Large intestine (tissue), 3 donors: Measurements from ENCODE around the gene RGS14. TPM values are rescaled to one million over a fixed set of nuclear protein-coding genes. Genes with fewer than 3 reads are reported as not detected.

ENCODE experiments used
- DNase-seq, 2 donors: peaks; one replicate each; pipeline versions ENCODE4 v3.0.0 to v3.0.0-alpha.2; 2013
- H3K27ac ChIP-seq: one replicate; pipeline ENCODE4 v1.5.1; 2013; ENCODE audit warnings: low read length
- H3K27me3 ChIP-seq: 2 replicates; pipeline ENCODE4 v1.6.1; 2013; ENCODE audit warnings: low read length; ENCODE audit not compliant: control insufficient read depth, insufficient read depth
- H3K36me3 ChIP-seq: 2 replicates; pipeline ENCODE4 v1.6.1; 2013; ENCODE audit warnings: low read length; ENCODE audit not compliant: control insufficient read depth, insufficient read depth
- H3K4me1 ChIP-seq: one replicate; pipeline ENCODE4 v1.6.1; 2013; ENCODE audit warnings: low read length; ENCODE audit not compliant: control insufficient read depth, insufficient read depth
- H3K4me3 ChIP-seq: one replicate; pipeline ENCODE4 v1.5.1; 2013; ENCODE audit warnings: low read length
- H3K9me3 ChIP-seq: one replicate; pipeline ENCODE4 v1.6.1; 2013; ENCODE audit warnings: mild to moderate bottlenecking, low read depth, low read length, moderate library complexity; ENCODE audit not compliant: control insufficient read depth
- WGBS: methylation state at CpG from one replicate; pipeline ENCODE4 v1.1.5; 2013; ENCODE audit warnings: low lambda C conversion rate; ENCODE audit not compliant: insufficient coverage; 5-methylcytosine and 5-hydroxymethylcytosine counted together
- polyA plus RNA-seq: library from polyadenylated mRNA; unstranded; fragments of 120-200 nt; gene quantifications from one replicate; pipeline ENCODE4 v1.2.1, GENCODE V29; 2013

The RGS14 gene
- polyA plus RNA-seq, 1 donor: 20.0 TPM

DNA sequence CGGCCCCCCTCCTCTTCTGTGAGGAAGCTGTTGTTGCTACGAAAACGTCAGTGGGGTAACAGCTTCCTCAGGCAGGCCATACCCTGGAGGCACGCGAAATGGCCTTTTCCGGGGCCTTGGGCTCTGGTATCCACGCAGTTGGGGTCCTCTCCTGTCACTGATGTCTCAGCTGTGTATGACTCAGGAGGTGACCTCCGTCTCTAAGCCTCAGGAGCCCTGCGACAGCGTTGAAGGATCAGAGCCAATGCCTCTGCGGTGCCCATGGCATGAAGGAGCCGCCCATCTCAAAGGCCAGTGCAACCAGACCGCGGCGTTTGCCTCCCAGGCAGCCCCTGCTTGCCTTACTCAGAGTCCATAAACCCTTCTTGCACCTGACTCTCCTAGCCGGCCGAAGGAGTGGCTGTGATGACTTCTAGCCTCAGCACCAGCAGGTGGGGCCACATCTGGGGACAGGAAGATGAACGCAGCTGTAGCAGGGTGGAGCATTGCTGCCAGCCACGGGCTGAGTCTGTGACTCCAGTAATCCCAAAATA is 45.0 kb upstream of the RGS14 start:
- WGBS: no CpG with 5 or more reads among the region's 19 CpGs
- Histone ChIP-seq H3K9me3 (no peaks in the 10 kb centered on the region), H3K27ac (peak overlapping the region; percentile 65), H3K4me1 (peaks cover 28% of the 10 kb centered on the region), H3K36me3 (peaks cover 9% of the 10 kb centered on the region), H3K27me3 (no peaks in the 10 kb centered on the region), H3K4me3 (peak overlapping the region; percentile 2)
- peak; percentile 77 to 89 for DNase-seq

DNA sequence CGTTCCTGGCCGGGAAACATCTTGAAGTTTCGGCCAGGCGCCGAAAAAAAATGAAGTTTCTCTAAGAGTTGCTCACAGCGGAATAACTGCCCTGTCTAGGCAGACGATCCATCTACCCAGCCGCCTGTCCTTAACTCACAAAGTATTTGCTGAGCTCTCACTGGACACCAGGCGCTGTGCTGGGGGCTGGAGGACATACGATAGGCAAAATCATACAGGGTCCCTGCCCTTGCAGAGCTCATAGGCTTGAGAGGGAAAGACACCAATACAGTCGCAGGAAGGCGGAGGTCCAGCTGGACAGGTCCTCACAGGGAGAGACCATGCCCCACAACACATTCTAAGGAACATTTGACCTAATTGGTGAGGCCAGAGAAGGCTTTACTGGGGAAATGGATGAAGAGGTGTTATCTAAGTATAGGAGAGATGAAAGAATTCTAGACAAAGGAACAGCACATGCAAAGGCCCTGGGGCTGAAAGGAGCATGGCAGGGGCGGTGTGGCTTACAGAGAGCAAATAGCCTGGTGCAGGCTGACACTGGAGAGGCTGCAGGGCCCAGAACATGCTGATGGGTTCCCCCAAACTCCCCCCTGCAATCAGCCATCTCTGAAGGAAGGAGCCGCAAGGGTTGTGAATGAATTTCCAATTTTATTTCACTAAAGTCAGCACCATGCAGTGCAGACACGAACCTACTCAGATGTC is 44.0 kb upstream of the RGS14 start:
- Histone ChIP-seq H3K4me1 (peaks cover 28% of the 10 kb centered on the region), H3K36me3 (peaks cover 7% of the 10 kb centered on the region), H3K9me3 (no peaks in the 10 kb centered on the region), H3K27me3 (no peaks in the 10 kb centered on the region), H3K4me3 (no peak overlapping the region), H3K27ac (no peak overlapping the region)
- no peak for DNase-seq
- WGBS: no CpG with 5 or more reads among the region's 15 CpGs

DNA sequence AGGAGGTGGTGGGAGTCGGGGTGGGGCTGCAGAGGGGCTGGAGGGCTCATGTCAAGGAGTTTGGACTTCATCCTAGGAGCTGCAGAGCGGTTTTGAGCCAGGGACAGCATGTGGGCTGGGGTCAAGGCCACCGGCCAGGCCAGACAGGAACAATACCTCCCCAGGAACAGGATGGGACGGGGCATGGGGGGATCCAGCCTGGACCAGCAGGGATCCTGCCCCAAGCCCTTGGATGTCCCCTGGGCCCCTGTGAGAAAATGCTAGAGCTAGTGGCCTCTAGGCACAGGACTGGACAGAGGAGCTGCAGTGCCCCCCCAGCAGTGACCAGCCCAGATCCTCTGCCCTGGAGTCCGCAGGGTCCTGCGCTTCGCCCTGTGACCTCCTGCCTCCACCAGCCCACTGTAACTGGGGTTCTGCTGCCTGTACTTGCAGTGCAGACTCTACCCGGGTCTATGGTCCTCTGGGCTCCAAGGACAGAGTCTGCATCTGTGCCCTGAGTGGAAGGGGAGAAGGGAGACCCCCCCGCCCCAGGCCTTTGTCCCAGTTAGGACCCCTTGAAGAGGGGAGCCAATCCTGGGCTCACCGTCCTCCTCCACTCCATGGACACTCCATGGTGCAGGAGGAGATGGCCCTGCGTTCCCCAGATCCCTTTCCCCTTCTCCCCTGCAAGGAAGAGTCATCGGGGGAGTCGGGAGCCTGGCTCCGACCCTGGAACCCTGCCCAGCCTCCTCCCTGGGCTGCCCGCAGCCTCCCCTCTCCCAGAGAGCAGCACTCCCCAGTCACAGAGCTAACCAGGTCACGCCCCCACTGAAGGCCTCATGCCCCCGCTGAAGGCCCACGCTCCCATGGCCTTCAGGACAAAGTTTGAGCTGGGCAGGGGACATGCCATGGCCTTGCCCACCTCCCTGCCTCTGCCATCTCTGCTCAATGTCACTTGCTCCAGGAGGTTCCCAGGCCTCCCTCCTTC is 43.1 kb upstream of the RGS14 start:
- WGBS: 80% methylated on average over 1 of the region's 18 CpGs
- no peak overlapping the region for H3K27ac ChIP-seq
- DNase-seq: no peak
- H3K27me3 ChIP-seq: no peaks in the 10 kb centered on the region
- no peaks in the 10 kb centered on the region for H3K9me3 ChIP-seq
- peaks cover 26% of the 10 kb centered on the region for H3K4me1 ChIP-seq
- H3K4me3 ChIP-seq: no peak overlapping the region
- peaks cover under 1% of the 10 kb centered on the region for H3K36me3 ChIP-seq

DNA sequence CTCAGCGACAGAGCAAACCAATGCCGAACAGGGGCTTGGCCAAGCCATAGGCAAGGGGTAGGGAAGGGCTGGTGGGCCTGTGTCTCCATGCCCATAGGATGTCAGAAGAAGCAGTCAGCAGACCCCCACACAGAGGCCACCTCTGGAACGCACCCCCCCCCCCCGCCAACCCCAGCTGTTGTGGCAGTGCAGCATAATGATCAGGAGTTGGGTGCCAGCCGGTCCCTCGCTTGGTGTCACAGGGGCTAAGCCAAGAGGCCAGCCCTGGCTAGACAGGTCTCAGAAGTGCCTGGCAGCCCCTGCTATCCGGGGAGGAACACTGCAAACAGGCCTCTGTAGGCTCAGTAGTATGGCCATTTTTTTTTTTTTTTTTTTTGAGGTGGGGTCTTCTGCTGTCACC is 42.3 kb upstream of the RGS14 start:
- WGBS: no CpG with 5 or more reads among the region's 7 CpGs
- H3K4me3 ChIP-seq: no peak overlapping the region
- DNase-seq: no peak

DNA sequence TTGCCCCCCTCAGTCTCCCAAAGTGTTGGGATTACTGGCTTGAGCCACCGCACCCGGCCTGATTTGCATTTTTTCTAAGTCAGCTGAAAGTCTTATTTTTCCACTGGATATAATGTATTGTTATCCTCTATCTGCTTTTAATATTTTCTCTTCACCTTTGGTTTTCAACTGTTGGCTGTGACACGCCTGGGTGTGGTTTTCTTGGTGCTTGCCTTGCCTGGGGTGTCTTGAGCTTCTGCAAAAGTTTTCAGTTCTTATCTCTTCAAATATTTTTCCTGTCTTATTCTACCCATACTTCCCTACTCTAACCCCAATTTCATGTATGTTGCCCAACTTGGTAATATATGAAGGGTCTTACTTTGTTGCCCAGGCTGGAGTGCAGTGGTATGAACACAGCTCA is 41.7 kb upstream of the RGS14 start:
- Histone ChIP-seq H3K4me1 (peaks cover 13% of the 10 kb centered on the region), H3K27me3 (no peaks in the 10 kb centered on the region), H3K36me3 (peaks cover 5% of the 10 kb centered on the region), H3K27ac (no peak overlapping the region), H3K9me3 (no peaks in the 10 kb centered on the region), H3K4me3 (no peak overlapping the region)
- 90% methylated on average over 2 of the region's 3 CpGs for WGBS
- DNase-seq: no peak

More for the DNA sequence above, 42.3 kb upstream of the RGS14 start:
- Histone ChIP-seq H3K4me1 (peaks cover 19% of the 10 kb centered on the region), H3K9me3 (no peaks in the 10 kb centered on the region), H3K27me3 (no peaks in the 10 kb centered on the region), H3K27ac (no peak overlapping the region), H3K36me3 (peaks cover 5% of the 10 kb centered on the region)

DNA sequence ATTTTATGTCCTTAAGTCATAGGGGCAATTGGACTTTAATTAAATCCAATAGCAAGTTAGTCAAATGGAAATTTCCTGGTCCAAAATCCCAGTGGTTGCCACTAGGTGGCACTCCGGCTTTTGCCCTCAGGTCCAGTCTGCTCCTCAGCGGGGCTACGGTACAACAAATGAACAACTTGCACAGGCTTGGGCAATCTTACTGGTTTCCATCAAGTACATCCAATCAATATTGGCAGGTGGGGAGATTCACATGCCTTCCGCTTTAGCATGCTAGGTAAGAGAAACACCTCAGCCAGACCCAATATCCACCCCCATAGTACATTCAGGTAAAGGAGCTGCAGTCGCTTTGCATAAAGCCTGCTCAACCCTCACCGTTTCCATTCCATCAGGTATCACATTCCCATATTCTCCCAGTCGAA is 39.8 kb upstream of the RGS14 start:
- Histone ChIP-seq H3K27ac (peak overlapping the region; percentile 27), H3K9me3 (no peaks in the 10 kb centered on the region), H3K27me3 (no peaks in the 10 kb centered on the region), H3K4me1 (peaks cover 1% of the 10 kb centered on the region), H3K36me3 (peaks cover 5% of the 10 kb centered on the region), H3K4me3 (no peak overlapping the region)
- DNase-seq: peak; percentile 71 to 76
- no CpG with 5 or more reads among the region's 7 CpGs for WGBS

DNA sequence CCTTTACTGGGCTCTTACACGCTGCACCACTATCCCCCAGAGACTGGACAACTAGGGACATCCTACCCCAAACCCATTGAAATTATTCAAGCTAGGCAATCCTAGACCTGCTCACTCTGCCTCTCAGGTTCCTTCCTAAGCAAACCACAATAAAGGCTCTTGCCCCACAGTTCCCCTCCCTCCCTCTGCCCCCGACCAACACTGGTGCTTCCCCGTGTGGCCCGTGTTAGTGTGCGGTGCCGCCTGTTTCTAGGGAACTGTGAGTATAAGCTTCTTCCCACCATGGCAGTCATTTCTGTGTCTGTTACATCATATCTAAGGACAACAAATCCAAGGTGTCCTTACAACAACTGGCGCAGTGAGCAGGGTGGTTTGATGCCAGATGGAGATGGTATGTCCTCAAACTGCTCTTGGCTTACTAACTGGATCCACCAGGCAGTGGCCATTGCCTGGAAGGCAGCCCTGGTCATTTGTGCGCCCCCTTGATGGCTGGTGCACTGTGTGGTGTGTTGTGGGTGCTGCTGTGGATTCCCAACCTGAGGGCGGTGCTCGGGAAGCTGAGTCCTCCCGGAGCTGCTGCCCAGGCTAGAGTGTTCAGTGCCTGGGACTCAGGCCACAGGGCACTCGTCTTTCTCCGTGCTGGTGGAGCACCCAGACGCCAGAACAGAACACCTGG is 37.7 kb upstream of the RGS14 start:
- Histone ChIP-seq H3K27ac (no peak overlapping the region), H3K4me1 (peaks cover 4% of the 10 kb centered on the region), H3K4me3 (no peak overlapping the region), H3K9me3 (no peaks in the 10 kb centered on the region), H3K36me3 (peaks cover 5% of the 10 kb centered on the region), H3K27me3 (no peaks in the 10 kb centered on the region)
- no peak for DNase-seq
- no CpG with 5 or more reads among the region's 14 CpGs for WGBS

DNA sequence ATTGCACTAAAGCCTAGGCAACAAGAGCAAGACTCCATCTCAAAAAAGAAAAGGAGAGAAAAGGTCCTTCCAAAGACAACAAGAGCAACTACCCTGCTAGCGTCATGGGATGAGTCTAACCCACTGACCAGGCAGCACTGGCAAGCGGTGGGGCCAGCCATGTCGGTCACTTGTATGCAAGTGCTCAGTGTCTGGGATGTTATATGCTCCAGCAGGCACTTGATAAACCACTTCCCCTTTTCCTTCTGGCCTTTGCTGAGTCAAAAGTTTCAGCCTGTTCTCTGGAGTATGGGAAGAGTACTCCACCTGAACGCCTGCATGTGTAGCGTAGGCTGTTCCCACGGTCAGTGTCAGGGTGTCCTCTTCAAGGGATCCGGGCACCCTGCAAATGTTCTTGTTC is 36.8 kb upstream of the RGS14 start:
- H3K4me1 ChIP-seq: peaks cover 13% of the 10 kb centered on the region
- no peak for DNase-seq
- no peak overlapping the region for H3K4me3 ChIP-seq
- no peaks in the 10 kb centered on the region for H3K27me3 ChIP-seq
- peaks cover 5% of the 10 kb centered on the region for H3K36me3 ChIP-seq
- WGBS: 100% methylated on average over 1 of the region's 7 CpGs
- H3K9me3 ChIP-seq: no peaks in the 10 kb centered on the region
- H3K27ac ChIP-seq: no peak overlapping the region

DNA sequence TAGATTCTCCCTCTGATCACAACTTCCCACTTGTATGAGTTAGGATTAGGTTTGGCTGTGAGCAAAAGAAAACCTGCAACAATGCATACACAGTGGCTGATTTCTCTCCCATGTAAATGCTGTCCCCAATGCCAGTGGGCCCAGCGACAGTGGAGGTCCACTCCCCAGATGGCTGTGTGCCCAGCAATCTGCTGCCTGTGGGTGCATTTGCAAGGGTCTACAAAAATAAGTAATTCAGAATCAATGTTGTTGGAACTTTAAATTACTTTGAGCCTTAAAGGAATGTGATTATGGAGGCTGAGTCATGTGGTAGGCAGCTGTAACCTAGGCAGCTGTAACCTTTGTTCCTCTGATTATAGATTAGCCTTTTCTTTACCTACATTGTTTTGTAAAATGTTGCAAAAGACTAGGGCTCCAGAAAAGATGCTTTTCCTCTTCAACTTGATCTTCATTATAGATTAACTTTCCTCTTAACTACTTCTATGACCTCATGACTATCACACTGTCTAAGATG is 31.8 kb upstream of the RGS14 start:
- peaks cover 20% of the 10 kb centered on the region for H3K36me3 ChIP-seq
- WGBS: no CpG with 5 or more reads among the region's 1 CpG
- peaks cover 29% of the 10 kb centered on the region for H3K4me1 ChIP-seq
- H3K4me3 ChIP-seq: no peak overlapping the region
- H3K27ac ChIP-seq: peak overlapping the region; percentile 56
- no peaks in the 10 kb centered on the region for H3K9me3 ChIP-seq
- peak in 1 of 2 donors; percentile 83 for DNase-seq
- no peaks in the 10 kb centered on the region for H3K27me3 ChIP-seq
